ENCODE data around the gene GYPA. TPM values are rescaled to one million over a fixed set of nuclear protein-coding genes. Genes with fewer than 3 reads are reported as not detected.
"Not testable (repeated sequence)": the region's sequence is repeated elsewhere in the genome, so short reads cannot be mapped to it uniquely, and the experiment has no call there.

Gene GYPA
- total and polyA plus RNA-seq, 3 donors from 2014 or later: not detected

DNA sequence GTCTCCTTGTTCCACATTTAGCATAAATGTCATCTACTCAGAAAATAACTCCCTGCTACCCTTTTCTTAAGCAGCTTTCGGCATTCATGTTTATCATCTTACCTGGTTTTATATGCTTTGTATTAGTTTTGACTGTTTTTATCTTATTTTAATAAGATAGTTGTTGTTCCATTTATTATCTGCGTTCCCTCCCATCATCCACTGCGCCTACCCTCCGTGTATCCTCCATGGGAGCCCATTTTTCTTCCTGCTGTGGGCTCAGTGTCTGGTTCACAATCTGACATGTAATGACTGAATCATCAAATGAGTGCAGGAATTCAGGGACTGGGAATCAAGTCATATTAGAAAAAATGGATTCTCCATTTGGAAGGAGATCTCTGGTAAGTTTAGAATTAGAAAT is 2.3 kb downstream of the GYPA start:
- WGBS, 2 donors: 77 to 85% methylated on average over 4 of the region's 4 CpGs
- H3K27ac ChIP-seq; H3K4me3 ChIP-seq; H3K36me3 ChIP-seq (ENCODE audit: low read depth, missing control alignments); intact Hi-C loops (cut with DNase I; ENCODE audit: low total_unique reads); H3K9me3 ChIP-seq; H3K4me1 ChIP-seq; DNase-seq; H3K27me3 ChIP-seq: not testable (repeated sequence)

DNA sequence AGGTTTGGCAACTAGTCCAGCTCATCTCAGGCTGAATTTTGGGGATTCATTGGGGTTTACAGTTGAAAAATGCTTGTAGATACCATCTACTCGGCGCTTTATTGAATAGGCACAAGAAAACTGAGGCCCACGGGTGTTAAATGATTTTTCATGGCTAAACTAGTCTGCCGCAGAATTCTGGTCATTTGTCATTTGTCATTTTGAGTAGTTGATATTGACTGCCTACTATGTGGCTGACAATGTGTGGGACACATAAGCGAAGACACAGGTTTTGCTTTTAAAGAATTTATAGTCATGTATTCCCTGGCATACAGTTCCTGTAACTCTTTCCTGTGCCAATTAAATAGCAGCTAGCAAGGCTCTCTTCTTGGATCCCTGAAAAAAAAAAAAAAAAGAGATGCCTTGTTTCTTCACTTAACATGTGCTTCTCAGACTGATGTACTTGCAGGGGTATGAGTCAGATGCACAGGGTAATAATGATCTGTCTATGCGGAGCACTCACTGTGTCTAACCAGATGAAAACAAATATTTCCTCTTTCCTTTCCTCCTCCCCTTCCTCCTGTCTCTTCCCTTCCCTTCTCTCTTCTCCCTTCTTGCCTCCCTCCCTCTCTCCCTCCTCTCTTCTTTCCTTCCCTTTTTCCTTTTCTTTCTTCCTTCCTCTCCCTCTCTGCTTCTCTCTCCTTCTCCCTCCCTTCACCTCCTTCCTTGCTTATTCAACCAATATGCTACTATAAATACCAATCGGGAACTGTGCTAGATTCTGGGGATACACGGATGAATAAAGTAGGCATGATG is 3.2 kb downstream of the GYPA start:
- H3K4me1 ChIP-seq; H3K36me3 ChIP-seq (ENCODE audit: low read depth, missing control alignments); H3K27ac ChIP-seq; H3K4me3 ChIP-seq; DNase-seq; H3K27me3 ChIP-seq; intact Hi-C loops (cut with DNase I; ENCODE audit: low total_unique reads); H3K9me3 ChIP-seq: not testable (repeated sequence)
- 58 to 81% methylated on average over 8 of the region's 8 CpGs for WGBS, 2 donors

DNA sequence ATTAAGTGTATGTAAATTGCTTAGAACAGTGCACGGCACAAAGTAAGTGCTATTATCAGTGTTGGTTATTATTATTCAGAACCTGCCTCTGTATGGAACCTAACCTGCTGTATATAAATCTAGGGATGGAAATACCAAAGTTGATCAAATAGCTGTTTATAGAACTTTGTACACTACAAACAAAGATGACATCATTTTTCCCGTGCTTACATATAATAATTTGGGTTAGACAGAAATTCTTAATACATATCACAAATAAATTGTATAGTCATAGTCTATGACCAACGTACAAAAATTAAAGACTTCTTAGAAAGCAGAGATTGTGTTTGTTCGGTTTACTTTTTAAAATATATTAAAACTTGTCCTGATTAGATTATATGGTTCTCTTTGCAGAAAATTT is 4.3 kb downstream of the GYPA start:
- H3K4me1 ChIP-seq; H3K4me3 ChIP-seq; H3K27ac ChIP-seq; intact Hi-C loops (cut with DNase I; ENCODE audit: low total_unique reads); H3K27me3 ChIP-seq; DNase-seq; H3K36me3 ChIP-seq (ENCODE audit: low read depth, missing control alignments); H3K9me3 ChIP-seq: not testable (repeated sequence)
- 88 to 89% methylated on average over 4 of the region's 4 CpGs for WGBS, 2 donors

DNA sequence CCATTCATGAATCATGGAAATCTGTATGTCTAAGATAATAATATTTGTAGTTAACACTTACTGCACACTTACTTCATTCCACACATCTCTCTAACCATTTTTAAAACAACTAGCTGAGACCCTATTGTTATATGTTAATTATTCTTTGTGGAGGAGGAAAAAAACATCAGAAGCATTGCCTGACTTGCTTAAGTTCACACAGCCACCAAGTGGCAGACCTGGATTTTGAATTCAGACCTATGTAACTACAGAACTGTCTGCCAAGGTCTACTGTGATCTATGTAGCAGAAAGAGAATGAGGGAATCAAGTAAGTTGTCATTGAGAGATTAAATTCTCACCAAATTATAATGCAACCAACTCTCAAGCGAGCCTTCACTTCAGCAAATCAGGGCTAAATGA is 10.4 kb downstream of the GYPA start:
- H3K4me1 ChIP-seq; H3K36me3 ChIP-seq (ENCODE audit: low read depth, missing control alignments); H3K4me3 ChIP-seq; H3K27me3 ChIP-seq; H3K9me3 ChIP-seq; intact Hi-C loops (cut with DNase I; ENCODE audit: low total_unique reads); DNase-seq; H3K27ac ChIP-seq: not testable (repeated sequence)
- WGBS, 2 donors: 83 to 95% methylated on average over 1 of the region's 1 CpG

DNA sequence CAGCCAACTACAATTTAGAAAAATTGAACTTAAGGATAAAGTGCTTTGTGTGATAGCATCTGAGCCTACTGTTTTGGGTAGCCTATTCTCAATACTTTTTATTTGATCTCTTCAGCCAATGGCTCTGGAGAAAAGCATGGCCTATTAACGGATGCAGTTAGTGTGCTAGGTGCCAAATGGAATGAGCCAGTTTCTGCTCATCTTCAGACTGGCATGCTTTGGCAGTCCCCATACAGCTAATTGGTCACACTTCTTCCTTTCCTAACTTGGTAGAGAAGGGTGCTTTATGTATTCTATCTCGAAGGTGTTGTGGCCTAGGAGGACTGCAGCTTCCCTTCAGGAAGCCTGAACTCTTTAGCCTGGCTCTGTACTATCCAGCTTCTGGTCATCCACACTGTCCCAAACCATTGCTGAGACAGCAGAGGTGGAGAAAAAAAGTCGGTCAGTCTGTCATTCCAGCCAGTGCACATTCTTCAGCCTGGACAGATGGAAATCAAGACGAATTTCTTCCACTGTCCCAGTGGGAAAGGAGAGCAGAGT is 11.1 kb downstream of the GYPA start:
- H3K36me3 ChIP-seq (ENCODE audit: low read depth, missing control alignments); H3K27ac ChIP-seq; intact Hi-C loops (cut with DNase I; ENCODE audit: low total_unique reads); H3K4me1 ChIP-seq; H3K4me3 ChIP-seq; DNase-seq; H3K9me3 ChIP-seq; H3K27me3 ChIP-seq: not testable (repeated sequence)
- 93 to 94% methylated on average over 4 of the region's 4 CpGs for WGBS, 2 donors

DNA sequence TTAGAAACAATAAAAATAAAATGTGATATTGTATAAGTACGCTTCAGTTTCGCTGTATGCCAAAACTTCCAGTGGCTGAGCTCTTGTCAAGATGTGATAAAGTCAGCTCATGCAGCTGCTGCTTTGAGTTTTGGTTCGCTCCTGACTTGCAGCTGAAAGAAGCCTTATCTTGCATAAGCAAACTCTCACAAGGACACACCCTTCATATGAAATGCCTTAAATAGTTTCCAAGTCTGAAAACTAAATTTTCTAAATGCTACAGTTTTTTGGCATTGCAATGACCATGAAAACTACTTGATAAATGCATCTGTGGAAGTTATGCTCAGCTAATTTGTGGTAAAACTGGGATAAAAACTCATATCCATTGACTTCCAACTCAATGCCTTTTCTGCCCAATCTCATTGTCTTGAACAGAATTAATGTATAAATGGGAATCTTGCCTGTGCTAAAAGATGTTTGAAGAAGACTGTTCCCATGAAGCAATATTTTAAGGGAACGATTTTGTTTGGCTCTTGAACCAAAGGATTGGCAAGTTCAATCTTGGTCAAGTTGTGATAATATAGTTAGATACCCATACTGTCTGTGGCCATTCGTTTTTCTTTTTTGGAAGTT is 11.7 kb downstream of the GYPA start:
- intact Hi-C loops (cut with DNase I; ENCODE audit: low total_unique reads); H3K4me1 ChIP-seq: not testable (repeated sequence)
- WGBS, 2 donors: 61 to 67% methylated on average over 2 to 3 of the region's 5 CpGs

DNA sequence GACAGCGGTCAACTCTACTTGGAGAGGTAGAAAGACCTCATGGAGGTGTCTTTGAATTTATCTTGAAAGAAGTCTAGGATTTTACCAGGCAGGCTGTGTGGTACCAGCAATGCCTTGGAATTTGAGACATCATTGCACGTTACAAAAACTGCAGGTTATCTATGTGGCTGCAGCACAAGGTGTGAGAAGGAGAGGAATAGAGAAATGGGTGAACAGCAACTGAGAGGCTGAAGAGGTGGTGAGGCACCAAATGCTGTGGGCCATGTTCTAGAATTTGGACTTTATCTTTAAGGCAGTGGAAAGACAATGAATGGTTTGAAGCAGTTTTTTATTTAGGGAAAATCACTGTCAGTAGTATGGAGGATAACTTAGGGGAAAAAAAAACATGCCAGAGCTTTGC is 15.4 kb downstream of the GYPA start:
- 61 to 78% methylated on average over 1 of the region's 2 CpGs for WGBS, 2 donors
- H3K27ac ChIP-seq; H3K4me3 ChIP-seq; H3K27me3 ChIP-seq; intact Hi-C loops (cut with DNase I; ENCODE audit: low total_unique reads); H3K4me1 ChIP-seq; H3K9me3 ChIP-seq; DNase-seq; H3K36me3 ChIP-seq (ENCODE audit: low read depth, missing control alignments): not testable (repeated sequence)

More for the DNA sequence above, 11.7 kb downstream of the GYPA start:
- H3K9me3 ChIP-seq; DNase-seq; H3K27ac ChIP-seq; H3K4me3 ChIP-seq; H3K27me3 ChIP-seq; H3K36me3 ChIP-seq (ENCODE audit: low read depth, missing control alignments): not testable (repeated sequence)

DNA sequence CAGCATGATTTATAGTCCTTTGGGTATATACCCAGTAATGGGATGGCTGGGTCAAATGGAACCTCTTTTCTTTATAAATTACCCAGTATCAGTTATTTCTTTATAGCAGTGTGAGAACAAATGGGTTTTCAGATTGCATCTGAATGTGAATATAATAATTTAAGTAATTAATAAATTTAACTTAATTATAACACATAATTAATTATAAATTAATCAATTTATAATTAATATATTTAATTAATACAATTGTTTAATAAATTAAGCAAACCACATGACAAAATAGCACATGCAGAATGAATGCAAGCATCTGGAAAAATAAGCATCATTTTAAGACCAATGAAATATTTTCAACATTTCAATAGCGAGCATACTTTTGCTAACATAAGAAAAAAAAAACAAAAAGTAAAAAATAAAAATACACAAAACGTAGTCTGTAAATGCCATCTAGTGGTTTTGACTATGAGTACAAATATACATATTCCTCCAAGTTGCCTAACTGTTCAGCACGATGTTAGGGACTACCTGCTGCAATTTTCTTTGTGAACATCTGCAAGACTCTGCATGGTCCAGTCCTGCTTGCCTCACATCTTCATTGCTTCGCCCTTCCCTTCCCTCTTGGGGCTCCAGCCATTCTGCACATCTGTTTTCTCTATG is 16.4 kb downstream of the GYPA start:
- H3K36me3 ChIP-seq (ENCODE audit: low read depth, missing control alignments); H3K4me1 ChIP-seq; DNase-seq; H3K27ac ChIP-seq; H3K9me3 ChIP-seq; H3K27me3 ChIP-seq; intact Hi-C loops (cut with DNase I; ENCODE audit: low total_unique reads); H3K4me3 ChIP-seq: not testable (repeated sequence)
- 50 to 52% methylated on average over 4 of the region's 4 CpGs for WGBS, 2 donors

DNA sequence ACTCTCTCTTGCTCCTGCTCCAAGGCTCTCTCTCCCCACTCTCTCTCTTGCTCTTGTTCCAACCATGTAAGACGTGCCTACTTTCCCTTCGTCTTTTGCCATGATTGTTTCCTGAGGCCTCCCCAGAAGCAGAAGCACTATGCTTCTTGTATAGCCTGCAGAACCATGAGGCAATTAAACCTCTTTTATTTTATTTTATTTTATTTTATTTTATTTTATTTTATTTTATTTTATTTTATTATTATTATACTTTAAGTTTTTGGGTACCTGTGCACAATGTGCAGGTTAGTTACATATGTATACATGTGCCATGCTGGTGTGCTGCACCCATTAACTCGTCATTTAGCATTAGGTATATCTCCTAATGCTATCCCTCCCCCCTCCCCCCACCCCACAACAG is 17.2 kb downstream of the GYPA start:
- intact Hi-C loops (cut with DNase I; ENCODE audit: low total_unique reads); H3K9me3 ChIP-seq; H3K4me1 ChIP-seq; H3K27me3 ChIP-seq; DNase-seq; H3K27ac ChIP-seq; H3K36me3 ChIP-seq (ENCODE audit: low read depth, missing control alignments); H3K4me3 ChIP-seq: not testable (repeated sequence)
- WGBS, 2 donors: 64 to 76% methylated on average over 3 of the region's 3 CpGs

DNA sequence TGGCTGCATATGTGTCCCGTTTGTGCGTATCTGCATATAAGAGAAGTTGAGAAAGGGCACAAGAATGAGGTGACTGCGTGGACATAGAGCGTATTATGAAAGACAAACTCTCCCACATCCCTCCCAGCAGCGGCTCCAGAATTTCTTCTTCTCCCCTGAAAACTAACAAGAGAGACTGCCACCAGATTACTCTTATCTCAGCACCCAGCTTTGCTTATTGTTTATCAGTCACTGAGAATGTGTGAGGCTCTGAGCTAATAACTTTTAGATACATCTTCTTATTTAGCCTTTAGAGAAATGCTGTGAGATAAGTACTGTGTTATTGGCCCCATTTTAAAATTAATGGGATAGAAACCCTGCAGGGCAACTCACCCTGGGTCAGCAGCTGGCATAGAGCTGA is 20.8 kb downstream of the GYPA start:
- H3K4me1 ChIP-seq; intact Hi-C loops (cut with DNase I; ENCODE audit: low total_unique reads); H3K4me3 ChIP-seq; H3K27me3 ChIP-seq; H3K27ac ChIP-seq; H3K9me3 ChIP-seq; DNase-seq; H3K36me3 ChIP-seq (ENCODE audit: low read depth, missing control alignments): not testable (repeated sequence)
- 38 to 87% methylated on average over 5 of the region's 5 CpGs for WGBS, 2 donors
